SJSA1 (cell line): ENCODE data around the gene TNFRSF25. TPM values are rescaled to one million over a fixed set of nuclear protein-coding genes. Genes with fewer than 3 reads are reported as not detected.

ENCODE experiments used
- DNase-seq, 2 experiments: peaks; one replicate each; pipeline ENCODE4 v3.0.0-alpha.2; 2015 to 2020; ENCODE audit warnings: low spot score in 2 of 2, low read depth in 1 of 2
- H3K27ac ChIP-seq: fragments of 250-450 bp; sonication (Bioruptor Pico); 2 replicates; pipeline ENCODE4 v1.5.1; 2020; ENCODE audit warnings: mild to moderate bottlenecking, moderate library complexity
- H3K27me3 ChIP-seq: fragments of 250-450 bp; sonication (Bioruptor Pico); replicated peaks from 2 replicates; pipeline ENCODE4 v1.5.1; 2020; ENCODE audit warnings: mild to moderate bottlenecking, moderate library complexity
- H3K36me3 ChIP-seq: fragments of 250-450 bp; sonication (Bioruptor Pico); 2 replicates; pipeline ENCODE4 v1.5.1; 2020; ENCODE audit warnings: mild to moderate bottlenecking
- H3K4me1 ChIP-seq: fragments of 250-450 bp; sonication (Bioruptor Pico); replicated peaks from 2 replicates; pipeline ENCODE4 v1.6.1; 2021; ENCODE audit warnings: mild to moderate bottlenecking
- H3K4me3 ChIP-seq: fragments of 250-450 bp; sonication (Bioruptor Pico); 2 replicates; pipeline ENCODE4 v1.5.1; 2020; ENCODE audit warnings: mild to moderate bottlenecking
- H3K9me3 ChIP-seq: fragments of 250-450 bp; sonication (Bioruptor Pico); replicated peaks from 2 replicates; pipeline ENCODE4 v1.5.1; 2020; ENCODE audit warnings: mild to moderate bottlenecking
- total RNA-seq: library from RNA; depleted of rRNA; stranded (reverse); fragments of >200 nt; shearing (Covaris generic); gene quantifications from 2 replicates; pipeline ENCODE4 v1.2.3, GENCODE V29; 2014; rRNA removed

Gene TNFRSF25, protein sequence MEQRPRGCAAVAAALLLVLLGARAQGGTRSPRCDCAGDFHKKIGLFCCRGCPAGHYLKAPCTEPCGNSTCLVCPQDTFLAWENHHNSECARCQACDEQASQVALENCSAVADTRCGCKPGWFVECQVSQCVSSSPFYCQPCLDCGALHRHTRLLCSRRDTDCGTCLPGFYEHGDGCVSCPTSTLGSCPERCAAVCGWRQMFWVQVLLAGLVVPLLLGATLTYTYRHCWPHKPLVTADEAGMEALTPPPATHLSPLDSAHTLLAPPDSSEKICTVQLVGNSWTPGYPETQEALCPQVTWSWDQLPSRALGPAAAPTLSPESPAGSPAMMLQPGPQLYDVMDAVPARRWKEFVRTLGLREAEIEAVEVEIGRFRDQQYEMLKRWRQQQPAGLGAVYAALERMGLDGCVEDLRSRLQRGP
- 0.13 and 0.32 TPM in 2 replicates for total RNA-seq

- H3K36me3 ChIP-seq: no peaks in the 10 kb centered on the region
- H3K9me3 ChIP-seq: no peaks in the 10 kb centered on the region
- no peak for DNase-seq
- no peak within 1 kb of the TSS for H3K27ac ChIP-seq
- no peaks in the 10 kb centered on the region for H3K27me3 ChIP-seq
- no peak within 1 kb of the TSS for H3K4me3 ChIP-seq
- no peaks in the 10 kb centered on the region for H3K4me1 ChIP-seq
Measured at GRCh38 chr1:6466023-6466422, at the start of gene TNFRSF25. TSS of gene TNFRSF25 (minus strand) at chr1:6466173. CDS start at chr1:6466107, 66 bp downstream.

- Histone ChIP-seq H3K36me3 (no peaks in the 10 kb centered on the region), H3K27me3 (no peaks in the 10 kb centered on the region), H3K4me1 (peaks cover 4% of the 10 kb centered on the region), H3K4me3 (no peak overlapping the region), H3K9me3 (no peaks in the 10 kb centered on the region), H3K27ac (no peak overlapping the region)
- peak in 1 of 2 experiments; percentile 45 for DNase-seq
Measured at GRCh38 chr1:6515771-6516170, 49.8 kb upstream of the TNFRSF25 start.

DNA sequence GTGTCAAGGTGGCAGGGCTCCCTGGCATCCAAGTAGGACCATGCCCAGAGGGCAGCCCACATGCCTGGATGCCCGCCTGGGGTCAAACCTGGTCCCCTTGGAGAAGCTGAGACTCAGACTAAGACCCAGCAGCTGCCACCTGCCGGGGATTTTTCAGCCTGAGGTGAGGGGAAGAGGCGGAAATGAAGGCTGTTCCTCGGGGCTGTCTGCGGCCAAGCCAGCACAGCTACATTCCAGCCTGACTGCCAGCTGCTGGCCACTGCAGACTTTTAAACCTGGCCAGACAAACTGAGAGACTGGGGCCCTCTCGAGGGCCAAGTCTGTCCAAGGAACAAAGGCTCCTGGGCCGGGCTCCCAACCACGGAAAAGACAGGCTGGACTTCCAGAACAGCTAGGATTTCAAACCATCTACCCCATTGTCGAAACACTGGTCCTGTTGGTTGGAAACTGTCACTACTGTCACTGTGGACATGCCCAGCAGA lies 47.4 kb upstream of the TNFRSF25 start:
- H3K9me3 ChIP-seq: no peaks in the 10 kb centered on the region
- DNase-seq: peak in 1 of 2 experiments; percentile 38
- no peak overlapping the region for H3K4me3 ChIP-seq
- H3K27me3 ChIP-seq: no peaks in the 10 kb centered on the region
- H3K4me1 ChIP-seq: peaks cover 4% of the 10 kb centered on the region; the same call in 1 of the 2 replicates
- no peaks in the 10 kb centered on the region for H3K36me3 ChIP-seq
- H3K27ac ChIP-seq: no peak overlapping the region

GRCh38 chr1:6512908-6513280 lies 46.9 kb upstream of the TNFRSF25 start:
- H3K36me3 ChIP-seq: no peaks in the 10 kb centered on the region
- no peak overlapping the region for H3K27ac ChIP-seq
- no peak overlapping the region for H3K4me3 ChIP-seq
- H3K9me3 ChIP-seq: no peaks in the 10 kb centered on the region
- H3K27me3 ChIP-seq: no peaks in the 10 kb centered on the region
- H3K4me1 ChIP-seq: peaks cover 4% of the 10 kb centered on the region; the same call in 1 of the 2 replicates
- DNase-seq: peak in 1 of 2 experiments; percentile 40

DNA sequence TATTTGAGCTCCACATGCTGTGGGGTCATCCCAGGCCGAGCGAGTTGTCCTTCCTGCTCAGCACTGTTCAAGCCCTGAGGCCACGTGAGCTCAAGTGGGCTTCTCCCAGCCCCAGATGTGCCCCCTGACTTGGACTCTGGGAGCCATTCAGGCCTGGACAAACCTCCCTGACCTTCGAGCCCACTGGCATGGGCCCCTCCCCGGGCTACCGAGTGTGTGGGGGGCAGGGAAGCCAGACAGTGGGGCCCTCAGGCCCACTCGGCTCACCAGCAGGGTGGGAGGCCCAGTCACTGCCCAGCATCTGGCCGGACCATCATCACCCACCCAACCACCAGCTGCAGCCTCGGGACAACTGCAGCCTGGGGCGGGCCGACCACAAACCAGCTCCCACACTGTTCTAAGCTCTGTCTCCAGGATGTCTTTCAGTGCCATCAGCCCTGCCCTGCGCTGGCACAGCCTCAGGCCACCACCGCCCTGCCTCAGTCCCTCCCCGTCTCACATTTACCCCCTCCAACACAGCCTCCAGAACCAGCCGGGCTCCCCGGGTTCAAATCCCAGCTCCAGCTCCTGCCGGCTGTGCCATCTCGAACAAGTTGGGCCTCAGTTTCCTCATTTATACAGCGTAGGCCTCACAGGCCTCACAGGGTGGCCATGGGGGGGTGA lies 46.4 kb upstream of the TNFRSF25 start:
- no peak for DNase-seq
- no peaks in the 10 kb centered on the region for H3K36me3 ChIP-seq
- H3K27ac ChIP-seq: no peak overlapping the region
- H3K27me3 ChIP-seq: no peaks in the 10 kb centered on the region
- H3K4me1 ChIP-seq: peaks cover 4% of the 10 kb centered on the region; the same call in 1 of the 2 replicates
- H3K9me3 ChIP-seq: no peaks in the 10 kb centered on the region
- H3K4me3 ChIP-seq: no peak overlapping the region

- no peak for DNase-seq
- Histone ChIP-seq H3K4me1 (peaks cover 4% of the 10 kb centered on the region; the same call in 1 of the 2 replicates), H3K36me3 (no peaks in the 10 kb centered on the region), H3K9me3 (no peaks in the 10 kb centered on the region), H3K27ac (no peak overlapping the region), H3K4me3 (no peak overlapping the region), H3K27me3 (no peaks in the 10 kb centered on the region)
Measured at GRCh38 chr1:6511561-6512244, 45.7 kb upstream of the TNFRSF25 start.

- Histone ChIP-seq H3K27ac (no peak overlapping the region), H3K4me1 (peaks cover 4% of the 10 kb centered on the region; the same call in 1 of the 2 replicates)
- no peak for DNase-seq
Measured at GRCh38 chr1:6511056-6511455, 45.1 kb upstream of the TNFRSF25 start.

GRCh38 chr1:6510493-6510892 lies 44.5 kb upstream of the TNFRSF25 start:
- Histone ChIP-seq H3K4me1 (no peaks in the 10 kb centered on the region; the same call in 1 of the 2 replicates), H3K36me3 (no peaks in the 10 kb centered on the region), H3K27me3 (no peaks in the 10 kb centered on the region), H3K4me3 (no peak overlapping the region), H3K27ac (no peak overlapping the region), H3K9me3 (no peaks in the 10 kb centered on the region)
- no peak for DNase-seq

More at GRCh38 chr1:6511056-6511455, 45.1 kb upstream of the TNFRSF25 start:
- no peaks in the 10 kb centered on the region for H3K9me3 ChIP-seq
- no peaks in the 10 kb centered on the region for H3K27me3 ChIP-seq
- H3K4me3 ChIP-seq: no peak overlapping the region
- no peaks in the 10 kb centered on the region for H3K36me3 ChIP-seq

DNA sequence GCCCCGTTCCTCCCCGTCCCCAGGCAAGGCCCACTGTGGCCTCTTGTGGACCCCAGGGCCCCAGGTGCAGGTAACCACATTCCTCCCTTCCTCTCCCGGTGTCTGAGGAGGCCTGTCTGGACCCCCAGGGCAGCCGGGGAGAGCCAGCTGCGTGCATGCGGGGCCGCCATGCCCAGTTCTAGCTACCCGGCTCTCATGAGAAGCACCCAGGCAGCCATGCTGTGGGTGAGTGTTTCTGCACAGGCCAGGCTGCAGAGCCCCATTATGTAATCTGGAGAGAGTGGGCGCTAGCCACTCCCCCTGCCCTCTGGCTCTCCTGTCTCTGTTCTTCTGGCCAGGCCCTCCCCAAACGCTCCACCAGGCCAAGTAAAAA lies 43.9 kb upstream of the TNFRSF25 start:
- Histone ChIP-seq H3K4me3 (no peak overlapping the region), H3K27ac (no peak overlapping the region), H3K36me3 (no peaks in the 10 kb centered on the region), H3K9me3 (no peaks in the 10 kb centered on the region), H3K4me1 (no peaks in the 10 kb centered on the region), H3K27me3 (no peaks in the 10 kb centered on the region)
- DNase-seq: no peak

DNA sequence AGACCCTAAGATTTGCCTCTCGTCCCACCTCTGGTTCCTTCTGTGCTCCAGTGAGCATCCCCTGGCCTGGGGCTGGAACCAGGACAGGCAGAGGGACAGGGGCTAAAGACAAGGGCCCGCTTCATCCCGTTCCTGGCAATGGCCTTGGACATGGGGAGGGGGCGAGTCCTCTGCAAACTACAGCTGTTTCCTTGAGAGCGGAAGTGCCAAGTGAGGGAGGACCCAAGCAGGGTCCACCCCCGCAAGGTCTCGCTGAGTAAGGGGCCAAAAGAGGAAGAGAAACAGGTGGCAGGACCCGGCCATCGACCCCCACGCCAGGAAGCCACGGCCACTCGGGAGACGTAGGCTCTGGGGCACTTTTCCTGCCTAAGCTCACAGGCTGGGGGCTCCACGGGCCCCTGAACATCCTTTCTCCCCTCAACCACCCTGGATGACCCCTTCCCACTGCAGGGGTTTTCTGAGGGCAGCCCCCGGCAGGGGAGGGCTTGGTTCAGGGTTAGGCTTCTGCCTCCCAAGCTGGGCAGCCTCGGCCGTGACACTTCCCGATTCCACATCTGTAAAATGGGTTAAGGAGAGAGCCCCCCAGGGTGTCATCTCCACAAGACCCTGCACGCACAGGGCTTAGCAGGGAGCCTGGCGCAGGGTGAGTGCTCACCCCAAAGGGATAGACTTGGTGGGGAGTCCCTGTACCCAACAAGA lies 43.4 kb upstream of the TNFRSF25 start:
- DNase-seq: no peak
- no peaks in the 10 kb centered on the region for H3K36me3 ChIP-seq
- no peak overlapping the region for H3K27ac ChIP-seq
- no peaks in the 10 kb centered on the region for H3K4me1 ChIP-seq
- no peaks in the 10 kb centered on the region for H3K9me3 ChIP-seq
- H3K4me3 ChIP-seq: no peak overlapping the region
- H3K27me3 ChIP-seq: no peaks in the 10 kb centered on the region

- Histone ChIP-seq H3K9me3 (no peaks in the 10 kb centered on the region), H3K4me1 (no peaks in the 10 kb centered on the region), H3K27ac (no peak overlapping the region), H3K27me3 (no peaks in the 10 kb centered on the region), H3K4me3 (no peak overlapping the region), H3K36me3 (no peaks in the 10 kb centered on the region)
- no peak for DNase-seq
Measured at GRCh38 chr1:6508816-6509189, 42.8 kb upstream of the TNFRSF25 start.

- Histone ChIP-seq H3K27ac (no peak overlapping the region), H3K36me3 (no peaks in the 10 kb centered on the region), H3K9me3 (no peaks in the 10 kb centered on the region), H3K4me3 (no peak overlapping the region), H3K27me3 (no peaks in the 10 kb centered on the region), H3K4me1 (no peaks in the 10 kb centered on the region)
- DNase-seq: no peak
Measured at GRCh38 chr1:6508154-6508815, 42.3 kb upstream of the TNFRSF25 start.

- no peaks in the 10 kb centered on the region for H3K4me1 ChIP-seq
Measured at GRCh38 chr1:6507461-6507911, 41.5 kb upstream of the TNFRSF25 start.

More at GRCh38 chr1:6507461-6507911, 41.5 kb upstream of the TNFRSF25 start:
- Histone ChIP-seq H3K27ac (no peak overlapping the region), H3K36me3 (no peaks in the 10 kb centered on the region), H3K4me3 (no peak overlapping the region), H3K27me3 (no peaks in the 10 kb centered on the region), H3K9me3 (no peaks in the 10 kb centered on the region)
- DNase-seq: no peak
